22Rv1 (cell line): ENCODE data around the gene CNTN4.

ENCODE experiments used
- H3K27ac ChIP-seq: fragments of 450-650 bp; 2 replicates; pipeline ENCODE4 v1.5.1; 2017
- ZFX ChIP-seq: fragments of 450-650 bp; IDR thresholded peaks from 2 replicates; pipeline ENCODE4 v1.6.1; 2017; ENCODE audit warnings: antibody characterized with exemption, borderline replicate concordance
- TF ChIP-seq, protein P1 (sequence below): fragments of 450-650 bp; IDR thresholded peaks from 2 replicates; pipeline ENCODE4 v1.5.1; 2017; ENCODE audit warnings: mild to moderate bottlenecking

The CNTN4 gene

GRCh38 chr3:2653706-2654105, 555.0 kb downstream of the CNTN4 start:
- TF ChIP-seq ZFX: no peak
- TF ChIP-seq, protein P1, sequence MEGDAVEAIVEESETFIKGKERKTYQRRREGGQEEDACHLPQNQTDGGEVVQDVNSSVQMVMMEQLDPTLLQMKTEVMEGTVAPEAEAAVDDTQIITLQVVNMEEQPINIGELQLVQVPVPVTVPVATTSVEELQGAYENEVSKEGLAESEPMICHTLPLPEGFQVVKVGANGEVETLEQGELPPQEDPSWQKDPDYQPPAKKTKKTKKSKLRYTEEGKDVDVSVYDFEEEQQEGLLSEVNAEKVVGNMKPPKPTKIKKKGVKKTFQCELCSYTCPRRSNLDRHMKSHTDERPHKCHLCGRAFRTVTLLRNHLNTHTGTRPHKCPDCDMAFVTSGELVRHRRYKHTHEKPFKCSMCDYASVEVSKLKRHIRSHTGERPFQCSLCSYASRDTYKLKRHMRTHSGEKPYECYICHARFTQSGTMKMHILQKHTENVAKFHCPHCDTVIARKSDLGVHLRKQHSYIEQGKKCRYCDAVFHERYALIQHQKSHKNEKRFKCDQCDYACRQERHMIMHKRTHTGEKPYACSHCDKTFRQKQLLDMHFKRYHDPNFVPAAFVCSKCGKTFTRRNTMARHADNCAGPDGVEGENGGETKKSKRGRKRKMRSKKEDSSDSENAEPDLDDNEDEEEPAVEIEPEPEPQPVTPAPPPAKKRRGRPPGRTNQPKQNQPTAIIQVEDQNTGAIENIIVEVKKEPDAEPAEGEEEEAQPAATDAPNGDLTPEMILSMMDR: no peak
- H3K27ac ChIP-seq: no peak overlapping the region

- TF ChIP-seq, protein P1: no peak
- TF ChIP-seq ZFX: no peak
- no peak overlapping the region for H3K27ac ChIP-seq
These were observed 556.6 kb downstream of the CNTN4 start for GRCh38 chr3:2655229-2655701.

- TF ChIP-seq ZFX: no peak
- TF ChIP-seq, protein P1: no peak
These were observed 558.4 kb downstream of the CNTN4 start for GRCh38 chr3:2656806-2657777.

DNA sequence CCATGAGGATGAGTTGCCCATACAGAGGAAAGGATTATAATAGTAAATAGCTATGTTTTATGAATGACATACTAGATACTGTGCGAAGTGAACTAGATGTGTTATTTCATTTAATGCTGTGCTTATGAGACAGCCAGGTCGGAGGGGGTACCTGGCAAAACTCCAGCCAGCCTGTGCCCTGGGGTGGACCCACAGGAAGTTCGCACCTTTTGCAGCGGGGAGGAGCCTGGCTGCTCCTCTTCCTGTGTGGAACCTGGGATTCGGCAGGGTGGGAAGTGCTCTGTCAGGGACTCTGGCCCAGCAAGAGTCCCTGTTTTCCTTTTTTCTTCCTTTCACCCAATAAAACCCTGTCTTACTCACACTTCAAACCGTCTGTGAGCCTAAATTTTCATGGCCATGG, 559.3 kb downstream of the CNTN4 start:
- no peak for TF ChIP-seq ZFX
- TF ChIP-seq, protein P1: no peak
- no peak overlapping the region for H3K27ac ChIP-seq

More at GRCh38 chr3:2656806-2657777, 558.4 kb downstream of the CNTN4 start:
- H3K27ac ChIP-seq: no peak overlapping the region

- H3K27ac ChIP-seq: peak overlapping the region; percentile 28; the same call in 1 of the 2 replicates
- TF ChIP-seq, protein P1: no peak
- TF ChIP-seq ZFX: no peak
These were observed 561.2 kb downstream of the CNTN4 start for GRCh38 chr3:2659896-2660295.

- TF ChIP-seq, protein P1: no peak
- TF ChIP-seq ZFX: no peak
These were observed 562.4 kb downstream of the CNTN4 start for GRCh38 chr3:2661078-2661477.

GRCh38 chr3:2677501-2677900, 578.8 kb downstream of the CNTN4 start:
- H3K27ac ChIP-seq: no peak overlapping the region
- TF ChIP-seq, protein P1: no peak
- TF ChIP-seq ZFX: no peak

More at GRCh38 chr3:2661078-2661477, 562.4 kb downstream of the CNTN4 start:
- no peak overlapping the region for H3K27ac ChIP-seq
